Omental fat pad (tissue), 4 donors: ENCODE results near the gene LDHD. TPM values are rescaled to one million over a fixed set of nuclear protein-coding genes. Genes with fewer than 3 reads are reported as not detected.

Experiments used
- ATAC-seq: fragments of 150-250 bp; one replicate; pipeline ENCODE4 v1.9.1; 2016; ENCODE audit warnings: mild to moderate bottlenecking, moderate library complexity; ENCODE audit not compliant: low FRiP score
- DNase-seq: peaks from one replicate; pipeline ENCODE4 v3.0.0-alpha.2; 2019; ENCODE audit warnings: low spot score
- total RNA-seq, 4 donors: library from RNA; depleted of rRNA; stranded (reverse); fragments of >200 nt; gene quantifications; one replicate each; pipeline ENCODE4 v1.1.0, GENCODE V29; 2016
- TF ChIP-seq, protein P1 (sequence below), 3 donors: fragments of 450-650 bp; IDR thresholded peaks; one replicate each; pipeline ENCODE4 v1.5.1; 2016 to 2017; ENCODE audit warnings: antibody characterized with exemption in 3 of 3, mild to moderate bottlenecking in 3 of 3, moderate library complexity in 2 of 3

LDHD gene
- total RNA-seq, 4 donors from 2014 or later = 10.2 to 52.5 (median 17.4) TPM

- DNase-seq (peak; percentile 74), ATAC-seq (peak; percentile 81)
- TF ChIP-seq, protein P1, sequence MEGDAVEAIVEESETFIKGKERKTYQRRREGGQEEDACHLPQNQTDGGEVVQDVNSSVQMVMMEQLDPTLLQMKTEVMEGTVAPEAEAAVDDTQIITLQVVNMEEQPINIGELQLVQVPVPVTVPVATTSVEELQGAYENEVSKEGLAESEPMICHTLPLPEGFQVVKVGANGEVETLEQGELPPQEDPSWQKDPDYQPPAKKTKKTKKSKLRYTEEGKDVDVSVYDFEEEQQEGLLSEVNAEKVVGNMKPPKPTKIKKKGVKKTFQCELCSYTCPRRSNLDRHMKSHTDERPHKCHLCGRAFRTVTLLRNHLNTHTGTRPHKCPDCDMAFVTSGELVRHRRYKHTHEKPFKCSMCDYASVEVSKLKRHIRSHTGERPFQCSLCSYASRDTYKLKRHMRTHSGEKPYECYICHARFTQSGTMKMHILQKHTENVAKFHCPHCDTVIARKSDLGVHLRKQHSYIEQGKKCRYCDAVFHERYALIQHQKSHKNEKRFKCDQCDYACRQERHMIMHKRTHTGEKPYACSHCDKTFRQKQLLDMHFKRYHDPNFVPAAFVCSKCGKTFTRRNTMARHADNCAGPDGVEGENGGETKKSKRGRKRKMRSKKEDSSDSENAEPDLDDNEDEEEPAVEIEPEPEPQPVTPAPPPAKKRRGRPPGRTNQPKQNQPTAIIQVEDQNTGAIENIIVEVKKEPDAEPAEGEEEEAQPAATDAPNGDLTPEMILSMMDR (IDR thresholded peaks at IDR 0.05) = peak in 1 of 3 donors; percentile 37
These were observed 5.7 kb downstream of the LDHD start for GRCh38 chr16:75110637-75111513.

DNA sequence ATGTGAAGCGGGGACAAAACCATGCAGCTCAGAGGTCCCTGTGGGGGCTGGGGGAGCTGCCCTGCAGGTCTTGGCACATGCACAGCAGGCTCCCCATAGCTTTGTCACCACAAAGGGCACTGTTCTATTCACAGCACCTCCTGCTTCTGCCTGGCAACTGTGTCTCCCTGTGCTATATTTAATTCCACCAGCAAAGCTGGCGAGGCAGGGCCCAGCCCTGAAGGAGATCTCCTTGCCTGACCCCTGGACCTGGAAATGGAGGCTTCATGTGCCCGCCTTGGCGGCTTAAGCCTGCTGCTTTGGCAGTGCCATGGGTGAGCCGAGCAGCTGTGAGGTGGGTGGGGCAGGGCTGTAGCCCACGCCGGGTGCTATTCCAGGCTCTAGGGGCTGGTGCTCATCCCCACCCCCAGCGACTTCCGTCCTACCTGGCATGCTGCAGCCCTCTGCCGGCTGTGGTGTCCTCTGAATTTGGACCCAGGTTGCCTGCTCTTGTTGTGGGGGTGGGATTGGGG, 6.8 kb downstream of the LDHD start:
- TF ChIP-seq, protein P1 (IDR thresholded peaks at IDR 0.05) = no peak
- DNase-seq = no peak
- no peak for ATAC-seq

- TF ChIP-seq, protein P1 (IDR thresholded peaks at IDR 0.05) = no peak
- DNase-seq = peak; percentile 64
- ATAC-seq = peak; percentile 65
These were observed 7.5 kb downstream of the LDHD start for GRCh38 chr16:75108792-75109731.

GRCh38 chr16:75107505-75107904, 9.1 kb downstream of the LDHD start:
- no peak for DNase-seq
- TF ChIP-seq, protein P1 (IDR thresholded peaks at IDR 0.05) = no peak
- ATAC-seq = no peak

GRCh38 chr16:75106351-75107274, 10.0 kb downstream of the LDHD start:
- ATAC-seq (no peak), DNase-seq (no peak)
- TF ChIP-seq, protein P1 (IDR thresholded peaks at IDR 0.05) = no peak
